ENCODE results near the gene CELSR3. TPM values are rescaled to one million over a fixed set of nuclear protein-coding genes. Genes with fewer than 3 reads are reported as not detected.

CELSR3 gene
- total and polyA plus RNA-seq, 8 donors: 0.51 to 13.9 (median 1.4) TPM

- Histone ChIP-seq H3K36me3 (peaks cover 9 to 43% (median 22%) of the 10 kb centered on the region in 3 donors), H3K4me1 (peaks cover 4 to 9% (median 6%) of the 10 kb centered on the region in 3 donors), H3K9me3 (no peaks in the 10 kb centered on the region), H3K4me3 (no peak overlapping the region), H3K27ac (no peak overlapping the region), H3K27me3 (no peaks in the 10 kb centered on the region)
- no peak for FAIRE-seq
- ATAC-seq: no peak
- 47 to 63% methylated on average over 3 of the region's 3 CpGs for WGBS, 2 donors
- DNase-seq: no peak
- intact Hi-C loops (cut with DNase I): no loop called here
- no peak for TF ChIP-seq CTCF (IDR thresholded peaks at IDR 0.05)
Measured at GRCh38 chr3:48687220-48687678, 24.6 kb upstream of the CELSR3 start.

- ATAC-seq: no peak
- DNase-seq: no peak
- Histone ChIP-seq H3K36me3 (peaks cover 9 to 37% (median 17%) of the 10 kb centered on the region in 3 donors), H3K27ac (no peak overlapping the region), H3K27me3 (no peaks in the 10 kb centered on the region), H3K4me3 (peak overlapping the region in 1 of 4 donors; percentile 88), H3K9me3 (no peaks in the 10 kb centered on the region), H3K4me1 (peaks cover 4 to 9% (median 6%) of the 10 kb centered on the region in 3 donors)
- intact Hi-C loops (cut with DNase I): no loop called here
- WGBS, 2 donors: 55 to 58% methylated on average over 10 of the region's 10 CpGs
- FAIRE-seq: no peak
- TF ChIP-seq CTCF (IDR thresholded peaks at IDR 0.05): no peak
Measured at GRCh38 chr3:48686538-48687219, 24.0 kb upstream of the CELSR3 start.

GRCh38 chr3:48685603-48686511 lies 23.2 kb upstream of the CELSR3 start, which contains the start of gene NCKIPSD:
Gene NCKIPSD (minus strand): TSS chr3:48685915. CDS start chr3:48685807, 108 bp downstream.
- DNase-seq (peak; percentile 82 to 99 (median 91)), ATAC-seq (peak; percentile 96 to 97 (median 96)), FAIRE-seq (no peak)
- H3K27ac ChIP-seq: peak within 1 kb of the TSS; percentile 83 to 88 (median 86)
- peaks cover 4 to 37% (median 14%) of the 10 kb centered on the region in 3 donors for H3K36me3 ChIP-seq
- peaks cover 4 to 9% (median 6%) of the 10 kb centered on the region in 3 donors for H3K4me1 ChIP-seq
- peak within 1 kb of the TSS; percentile 65 to 91 (median 84) for H3K4me3 ChIP-seq
- intact Hi-C loops (cut with DNase I): no loop called here
- WGBS, 2 donors: 1% methylated on average over 57 to 97 of the region's 97 CpGs
- TF ChIP-seq CTCF (IDR thresholded peaks at IDR 0.05): peak; percentile 61 to 87 (median 84)
- no peaks in the 10 kb centered on the region for H3K27me3 ChIP-seq
- H3K9me3 ChIP-seq: no peaks in the 10 kb centered on the region

- peak overlapping the region; percentile 83 to 88 (median 86) for H3K27ac ChIP-seq
- ATAC-seq (no peak), FAIRE-seq (no peak), DNase-seq (no peak)
- WGBS, 2 donors: 6 to 9% methylated on average over 13 of the region's 13 CpGs
- H3K27me3 ChIP-seq: no peaks in the 10 kb centered on the region
- H3K36me3 ChIP-seq: peaks cover 3 to 36% (median 14%) of the 10 kb centered on the region in 3 donors
- H3K4me1 ChIP-seq: peaks cover 4 to 9% (median 6%) of the 10 kb centered on the region in 3 donors
- no peak for TF ChIP-seq CTCF (IDR thresholded peaks at IDR 0.05)
- intact Hi-C loops (cut with DNase I): no loop called here
- no peaks in the 10 kb centered on the region for H3K9me3 ChIP-seq
- H3K4me3 ChIP-seq: peak overlapping the region; percentile 65 to 91 (median 84)
Measured at GRCh38 chr3:48685293-48685602, 22.6 kb upstream of the CELSR3 start.
